Naive thymus-derived CD4-positive, alpha-beta T cell (primary cell): Measurements from ENCODE around the gene TRIM3. TPM values are rescaled to one million over a fixed set of nuclear protein-coding genes. Genes with fewer than 3 reads are reported as not detected.

ENCODE experiments used
- ATAC-seq: fragments of 150-1000 bp; cut with Tn5 transposase; 2 replicates; pipeline ENCODE4 v1.10.0; 2021; ENCODE audit warnings: mild to moderate bottlenecking, moderate library complexity
- CTCF ChIA-PET: fragments of 350-600 bp; sonication (Branson Sonifier 250); formaldehyde crosslinking; loops from one replicate; lab custom pipeline; 2021; ENCODE audit warnings: antibody characterized with exemption; lab: Charles Lee
- POLR2A ChIA-PET: fragments of 350-600 bp; sonication (Branson Sonifier 250); formaldehyde crosslinking; loops from one replicate; lab custom pipeline; 2021; ENCODE audit warnings: antibody characterized with exemption, inconsistent platforms; lab: Charles Lee
- DNase-seq, 9 donors: peaks; one replicate each; pipeline versions ENCODE4 v3.0.0 to v3.0.0-alpha.2; 2020 to 2022; ENCODE audit warnings: mixed read lengths in 1 of 9
- H3K27ac ChIP-seq: one replicate; pipeline ENCODE4 v1.7.0; 2013; ENCODE audit warnings: mild to moderate bottlenecking, low read depth, low read length, moderate library complexity
- H3K27me3 ChIP-seq, 2 donors: one replicate each; pipeline ENCODE4 v1.7.0; 2013; ENCODE audit warnings: low read length in 2 of 2, mild to moderate bottlenecking in 2 of 2, moderate library complexity in 2 of 2; ENCODE audit not compliant: control insufficient read depth in 2 of 2, insufficient read depth in 2 of 2
- H3K36me3 ChIP-seq, 3 experiments: 1 replicate in 2 of 3; 2 replicates in 1 of 3; pipeline ENCODE4 v1.7.0; 2013; ENCODE audit warnings: low read length in 3 of 3, mild to moderate bottlenecking in 3 of 3, moderate library complexity in 1 of 3; ENCODE audit not compliant: insufficient read depth in 3 of 3, control insufficient read depth in 2 of 3
- H3K4me1 ChIP-seq, 2 donors: one replicate each; pipeline ENCODE4 v1.7.0; 2013; ENCODE audit warnings: low read length in 2 of 2, mild to moderate bottlenecking in 2 of 2, moderate library complexity in 1 of 2; ENCODE audit not compliant: control insufficient read depth in 2 of 2, insufficient read depth in 2 of 2
- H3K4me3 ChIP-seq: 2 replicates; pipeline ENCODE4 v1.7.0; 2013; ENCODE audit warnings: mild to moderate bottlenecking, low read length
- H3K9me3 ChIP-seq, 3 experiments: 1 replicate in 2 of 3; 2 replicates in 1 of 3; pipeline ENCODE4 v1.7.0; 2013; ENCODE audit warnings: low read length in 3 of 3; ENCODE audit not compliant: control insufficient read depth in 2 of 3
- H3K27ac Mint-ChIP-seq, 9 donors: one replicate each; pipeline ENCODE4 v1.8.0; 2020 to 2022; ENCODE audit warnings: mixed read lengths in 9 of 9, mild to moderate bottlenecking in 8 of 9, moderate library complexity in 5 of 9, inconsistent platforms in 2 of 9
- H3K27me3 Mint-ChIP-seq, 5 donors: one replicate each; pipeline ENCODE4 v1.8.0; 2021 to 2022; ENCODE audit warnings: mixed read lengths in 5 of 5, mild to moderate bottlenecking in 1 of 5
- H3K36me3 Mint-ChIP-seq, 5 donors: one replicate each; pipeline ENCODE4 v1.8.0; 2020 to 2022; ENCODE audit warnings: mixed read lengths in 5 of 5, mild to moderate bottlenecking in 3 of 5, inconsistent platforms in 1 of 5
- H3K4me1 Mint-ChIP-seq, 7 donors: one replicate each; pipeline ENCODE4 v1.8.0; 2020 to 2022; ENCODE audit warnings: mixed read lengths in 7 of 7, mild to moderate bottlenecking in 3 of 7, inconsistent platforms in 1 of 7
- H3K4me3 Mint-ChIP-seq, 10 donors: one replicate each; pipeline ENCODE4 v1.8.0; 2020 to 2022; ENCODE audit warnings: mild to moderate bottlenecking in 10 of 10, mixed read lengths in 10 of 10, moderate library complexity in 6 of 10, inconsistent platforms in 2 of 10
- H3K9me3 Mint-ChIP-seq, 11 donors: one replicate each; pipeline ENCODE4 v1.8.0; 2020 to 2022; ENCODE audit warnings: mixed read lengths in 11 of 11, mild to moderate bottlenecking in 4 of 11, inconsistent platforms in 1 of 11, moderate library complexity in 1 of 11
- intact Hi-C, 2 donors: fragments of 100-400 bp; cut with micrococcal nuclease; formaldehyde crosslinking; loops; one replicate each; pipeline ENCODE4 v1.15.1; 2023
- polyA plus RNA-seq, 2 donors: library from polyadenylated mRNA; unstranded; fragments of 300-500 nt; fragmentation: Illumina TruSeq; gene quantifications; one replicate each; pipeline ENCODE4 v1.2.3, GENCODE V29; 2021
- total RNA-seq, 6 experiments: library from RNA in 5 of 6; stranded (reverse) in 5 of 6; gene quantifications; 1 replicate in 5 of 6; 2 replicates in 1 of 6; pipeline ENCODE4 v1.2.3 and lab custom pipeline; 2021 to 2026

TRIM3 gene
- total and polyA plus RNA-seq, 7 experiments from 2014 or later: 1.6 to 20.7 (median 12.7) TPM

- Mint-ChIP-seq H3K36me3 (peaks cover 2 to 19% (median 12%) of the 10 kb centered on the region in 5 donors), H3K27me3 (peaks cover 0 to 24% (median 0%) of the 10 kb centered on the region in 5 donors), H3K4me1 (peaks cover 12 to 22% (median 14%) of the 10 kb centered on the region in 7 donors), H3K27ac (no peak overlapping the region), H3K4me3 (no peak overlapping the region), H3K9me3 (peaks cover 0 to 2% (median 0%) of the 10 kb centered on the region in 11 donors)
- Histone ChIP-seq H3K27me3 (no peaks in the 10 kb centered on the region), H3K4me1 (peaks cover 7 to 11% of the 10 kb centered on the region in 2 donors), H3K27ac (no peak overlapping the region), H3K4me3 (no peak overlapping the region), H3K36me3 (peaks cover 0 to 3% (median 0%) of the 10 kb centered on the region in 3 experiments), H3K9me3 (no peaks in the 10 kb centered on the region)
- ChIA-PET POLR2A (no interaction called here), CTCF (interaction anchor here (1.0 kb wide), 1 partner anchor 25 kb away, joined by 4 read pairs; no protein-coding TSS in a partner anchor)
- peak; percentile 69 for ATAC-seq
- no peak for DNase-seq
- intact Hi-C loops: no loop called here
Observed at GRCh38 chr11:6468712-6469495, 4.8 kb downstream of the TRIM3 start.

- intact Hi-C loops: no loop called here
- H3K27ac ChIP-seq: no peak overlapping the region
- ChIA-PET POLR2A (no interaction called here), CTCF (interaction anchor here (1.1 kb wide), 1 partner anchor 15 kb away, joined by 3 read pairs; no protein-coding TSS in a partner anchor)
- Mint-ChIP-seq H3K36me3 (peaks cover 0 to 39% (median 23%) of the 10 kb centered on the region in 5 donors), H3K27me3 (no peaks in the 10 kb centered on the region), H3K27ac (no peak overlapping the region), H3K4me3 (no peak overlapping the region), H3K9me3 (no peaks in the 10 kb centered on the region), H3K4me1 (peaks cover 0 to 2% (median 0%) of the 10 kb centered on the region in 7 donors)
- H3K27me3 ChIP-seq: no peaks in the 10 kb centered on the region
- ATAC-seq (no peak), DNase-seq (no peak)
- H3K4me1 ChIP-seq: no peaks in the 10 kb centered on the region
- no peak overlapping the region for H3K4me3 ChIP-seq
- peaks cover 0 to 46% (median 0%) of the 10 kb centered on the region in 3 experiments for H3K36me3 ChIP-seq
- no peaks in the 10 kb centered on the region for H3K9me3 ChIP-seq
Observed at GRCh38 chr11:6459099-6459450, 14.7 kb downstream of the TRIM3 start.

GRCh38 chr11:6458352-6459098, 15.2 kb downstream of the TRIM3 start:
- POLR2A ChIA-PET: no interaction called here
- no peak overlapping the region for H3K27ac Mint-ChIP-seq

GRCh38 chr11:6457581-6458320, 16.0 kb downstream of the TRIM3 start:
- H3K9me3 Mint-ChIP-seq: no peaks in the 10 kb centered on the region
- ChIA-PET CTCF (no interaction called here), POLR2A (no interaction called here)

More at GRCh38 chr11:6458352-6459098, 15.2 kb downstream of the TRIM3 start:
- no peak overlapping the region for H3K27ac ChIP-seq
- H3K36me3 Mint-ChIP-seq: peaks cover 0 to 34% (median 18%) of the 10 kb centered on the region in 5 donors
- H3K4me3 Mint-ChIP-seq: no peak overlapping the region
- intact Hi-C loops: no loop called here
- no peak overlapping the region for H3K4me3 ChIP-seq
- no peaks in the 10 kb centered on the region for H3K27me3 Mint-ChIP-seq
- no peaks in the 10 kb centered on the region for H3K9me3 Mint-ChIP-seq
- CTCF ChIA-PET: interaction anchor here (1.1 kb wide), 1 partner anchor 15 kb away, joined by 3 read pairs; no protein-coding TSS in a partner anchor
- DNase-seq (no peak), ATAC-seq (no peak)
- peaks cover 0 to 2% (median 0%) of the 10 kb centered on the region in 7 donors for H3K4me1 Mint-ChIP-seq
- peaks cover 0 to 41% (median 0%) of the 10 kb centered on the region in 3 experiments for H3K36me3 ChIP-seq
- H3K9me3 ChIP-seq: no peaks in the 10 kb centered on the region
- H3K27me3 ChIP-seq: no peaks in the 10 kb centered on the region
- H3K4me1 ChIP-seq: no peaks in the 10 kb centered on the region

GRCh38 chr11:6456361-6457073, 17.2 kb downstream of the TRIM3 start:
- H3K9me3 Mint-ChIP-seq: no peaks in the 10 kb centered on the region
- DNase-seq: no peak
- no peaks in the 10 kb centered on the region for H3K4me1 ChIP-seq
- ATAC-seq: peak; percentile 22
- H3K4me3 ChIP-seq: no peak overlapping the region
- no peak overlapping the region for H3K27ac Mint-ChIP-seq
- H3K27me3 Mint-ChIP-seq: no peaks in the 10 kb centered on the region
- H3K4me3 Mint-ChIP-seq: no peak overlapping the region
- no peak overlapping the region for H3K27ac ChIP-seq
- peaks cover 0 to 44% (median 0%) of the 10 kb centered on the region in 3 experiments for H3K36me3 ChIP-seq
- no peaks in the 10 kb centered on the region for H3K27me3 ChIP-seq
- H3K9me3 ChIP-seq: no peaks in the 10 kb centered on the region
- POLR2A ChIA-PET: no interaction called here
- CTCF ChIA-PET: interaction anchor here (2.3 kb wide), 1 partner anchor 78 kb away, joined by 11 read pairs; no protein-coding TSS in a partner anchor
- peaks cover 0 to 36% (median 17%) of the 10 kb centered on the region in 5 donors for H3K36me3 Mint-ChIP-seq
- intact Hi-C loops: no loop called here
- no peaks in the 10 kb centered on the region for H3K4me1 Mint-ChIP-seq

More at GRCh38 chr11:6457581-6458320, 16.0 kb downstream of the TRIM3 start:
- Histone ChIP-seq H3K27me3 (no peaks in the 10 kb centered on the region), H3K27ac (no peak overlapping the region), H3K36me3 (peaks cover 0 to 42% (median 0%) of the 10 kb centered on the region in 3 experiments), H3K4me1 (no peaks in the 10 kb centered on the region), H3K9me3 (no peaks in the 10 kb centered on the region), H3K4me3 (no peak overlapping the region)
- Mint-ChIP-seq H3K27me3 (no peaks in the 10 kb centered on the region), H3K27ac (no peak overlapping the region), H3K4me1 (no peaks in the 10 kb centered on the region), H3K36me3 (peaks cover 0 to 37% (median 14%) of the 10 kb centered on the region in 5 donors), H3K4me3 (no peak overlapping the region)
- no peak for DNase-seq
- intact Hi-C loops: no loop called here
- no peak for ATAC-seq
